ENCODE results near the gene RAD23A.

DNA sequence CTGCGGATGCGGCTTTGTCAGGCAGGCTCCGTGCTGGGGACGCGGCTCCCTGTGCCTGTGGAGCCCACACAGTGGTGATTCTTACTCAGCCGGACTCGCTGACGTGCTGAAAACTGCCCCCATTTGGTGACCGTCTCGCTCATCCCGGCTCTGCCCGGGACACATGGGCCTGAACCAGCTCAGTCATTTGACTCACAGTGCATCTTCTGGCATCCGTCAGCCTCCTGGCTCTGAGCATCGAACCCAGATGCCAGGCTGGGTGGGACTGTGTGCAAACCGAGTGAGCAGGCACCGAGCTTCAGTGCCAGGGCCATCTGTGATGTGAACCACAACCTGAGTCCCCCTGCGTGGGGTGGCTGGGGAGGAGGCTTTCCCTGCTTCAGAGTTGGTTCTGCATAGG lies 49.2 kb upstream of the RAD23A start:
- TF ChIP-seq POLR2A (IDR thresholded peaks at IDR 0.05; ENCODE audit: low read depth, low read length) (no peak), MYC (IDR thresholded peaks at IDR 0.05; ENCODE audit: insufficient read depth, insufficient read length, insufficient replicate concordance, low read length, severe bottlenecking) (no peak)

Measured in GM12878 (cell line).